Ectodermal cell (in vitro differentiated cells): ENCODE data around the gene SMC3.

Experiments used
- H3K27ac ChIP-seq: 2 replicates; pipeline ENCODE4 v1.7.0; 2013; ENCODE audit warnings: mild to moderate bottlenecking, low read depth, low read length; ENCODE audit not compliant: insufficient read depth, poor library complexity, severe bottlenecking
- H3K27me3 ChIP-seq: 2 replicates; pipeline ENCODE4 v1.7.0; 2013; ENCODE audit warnings: mild to moderate bottlenecking, low read length; ENCODE audit not compliant: insufficient read depth, control insufficient read depth, poor library complexity, severe bottlenecking
- H3K36me3 ChIP-seq: one replicate; pipeline ENCODE4 v1.7.0; 2013; ENCODE audit warnings: low read length; ENCODE audit not compliant: control insufficient read depth, insufficient read depth
- H3K4me1 ChIP-seq: one replicate; pipeline ENCODE4 v1.7.0; 2013; ENCODE audit warnings: low read length; ENCODE audit not compliant: control insufficient read depth, insufficient read depth
- H3K4me3 ChIP-seq: 2 replicates; pipeline ENCODE4 v1.7.0; 2013; ENCODE audit warnings: low read depth, low read length, control low read depth; ENCODE audit not compliant: insufficient read depth
- H3K9me3 ChIP-seq: 2 replicates; pipeline ENCODE4 v1.7.0; 2013; ENCODE audit warnings: mild to moderate bottlenecking, low read length, moderate library complexity; ENCODE audit not compliant: control insufficient read depth
- WGBS, 2 experiments: methylation state at CpG; one replicate each; pipeline ENCODE4 v1.1.7; 2013; ENCODE audit warnings: missing lambda C conversion rate in 2 of 2; 5-methylcytosine and 5-hydroxymethylcytosine counted together

The SMC3 gene

DNA sequence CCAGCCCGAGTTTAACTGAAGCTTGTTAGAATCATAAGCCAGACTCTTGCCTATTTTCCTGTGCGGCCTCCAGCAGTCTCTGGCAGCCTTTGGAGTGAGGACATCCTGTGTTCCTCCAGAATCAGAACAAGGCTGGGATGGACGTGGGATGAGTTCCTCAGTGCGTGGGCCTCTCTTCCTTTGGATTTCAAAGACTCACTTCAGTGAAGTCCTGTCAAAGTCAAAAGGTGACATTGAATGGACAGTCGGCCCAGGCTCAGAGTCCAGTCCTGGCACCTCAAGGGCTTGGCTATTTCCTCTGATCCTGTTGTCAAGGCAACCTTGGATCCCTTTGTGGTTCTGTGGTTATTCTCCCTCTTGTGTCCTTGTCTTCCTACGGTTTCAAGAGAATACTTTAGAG is 21.4 kb upstream of the SMC3 start:
- Histone ChIP-seq H3K27me3 (no peaks in the 10 kb centered on the region), H3K9me3 (no peaks in the 10 kb centered on the region), H3K4me1 (no peaks in the 10 kb centered on the region), H3K27ac (no peak overlapping the region), H3K4me3 (no peak overlapping the region), H3K36me3 (no peaks in the 10 kb centered on the region)
- WGBS, 2 experiments: 91 to 93% methylated on average over 6 of the region's 6 CpGs

DNA sequence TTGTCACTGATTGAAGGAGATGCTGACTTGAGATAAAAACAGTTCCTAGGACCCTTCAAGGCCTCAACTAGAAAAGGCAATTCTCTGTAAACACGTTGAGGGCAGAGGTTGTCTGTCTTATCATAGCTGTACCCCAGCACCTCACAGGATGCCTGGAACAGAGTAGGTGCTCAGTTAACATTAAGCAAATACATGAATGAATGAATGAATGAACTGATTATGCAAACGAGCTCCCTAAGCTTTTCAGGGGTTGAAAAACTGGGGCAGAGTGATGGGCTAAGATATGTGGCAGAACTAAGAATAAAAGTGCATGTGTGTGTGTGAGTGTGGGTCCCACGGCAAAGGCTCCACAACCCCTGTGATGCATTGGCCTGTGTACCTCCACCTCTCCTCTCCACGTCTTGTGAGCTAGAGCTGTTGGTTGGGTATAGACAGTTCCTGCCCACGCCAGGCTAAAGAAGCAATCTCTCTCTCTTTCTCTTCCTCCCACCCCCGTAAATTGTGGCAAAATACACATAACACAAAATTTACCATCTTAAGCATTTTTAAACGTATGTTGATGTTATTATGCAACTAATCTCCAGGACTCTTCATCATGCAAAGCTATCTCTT is 20.9 kb upstream of the SMC3 start:
- no peak overlapping the region for H3K4me3 ChIP-seq
- H3K27me3 ChIP-seq: no peaks in the 10 kb centered on the region
- 76 to 84% methylated on average over 6 to 7 of the region's 7 CpGs for WGBS, 2 experiments
- H3K36me3 ChIP-seq: no peaks in the 10 kb centered on the region
- H3K4me1 ChIP-seq: no peaks in the 10 kb centered on the region
- no peaks in the 10 kb centered on the region for H3K9me3 ChIP-seq
- H3K27ac ChIP-seq: no peak overlapping the region

DNA sequence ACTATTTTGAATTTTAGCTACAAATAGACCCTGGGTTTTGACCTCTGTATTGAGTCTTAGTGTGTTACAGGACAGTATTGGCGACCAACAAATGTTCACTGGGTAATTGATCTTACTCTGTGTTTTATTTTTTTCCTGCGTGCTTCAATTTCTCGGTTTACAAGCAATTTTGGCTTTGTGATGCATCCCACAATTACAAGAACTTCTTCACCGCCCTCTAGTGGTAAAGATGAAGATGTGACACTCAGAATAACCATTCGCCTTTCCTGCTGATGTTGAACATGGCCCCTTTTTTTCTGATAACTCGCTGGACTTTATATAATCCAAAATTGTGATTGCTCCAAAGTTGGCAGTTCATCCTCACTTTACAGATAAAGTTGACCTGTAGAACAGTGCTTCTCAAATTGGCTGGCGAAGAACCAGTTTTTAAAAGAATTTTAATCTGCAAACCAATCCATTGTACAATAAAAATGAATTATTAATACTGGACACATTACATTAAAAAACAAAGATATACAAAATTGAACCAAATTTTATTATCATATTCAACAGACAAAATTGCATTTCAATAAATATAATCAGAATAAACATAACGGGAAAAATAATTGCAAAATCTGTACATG is 20.2 kb upstream of the SMC3 start:
- Histone ChIP-seq H3K9me3 (no peaks in the 10 kb centered on the region), H3K4me3 (no peak overlapping the region), H3K27me3 (no peaks in the 10 kb centered on the region), H3K4me1 (no peaks in the 10 kb centered on the region), H3K27ac (no peak overlapping the region), H3K36me3 (no peaks in the 10 kb centered on the region)
- WGBS, 2 experiments: 13 to 30% methylated on average over 7 to 8 of the region's 8 CpGs

GRCh38 chr10:110548002-110548401 is 19.5 kb upstream of the SMC3 start:
- 45 to 51% methylated on average over 4 to 5 of the region's 5 CpGs for WGBS, 2 experiments
- no peaks in the 10 kb centered on the region for H3K27me3 ChIP-seq

DNA sequence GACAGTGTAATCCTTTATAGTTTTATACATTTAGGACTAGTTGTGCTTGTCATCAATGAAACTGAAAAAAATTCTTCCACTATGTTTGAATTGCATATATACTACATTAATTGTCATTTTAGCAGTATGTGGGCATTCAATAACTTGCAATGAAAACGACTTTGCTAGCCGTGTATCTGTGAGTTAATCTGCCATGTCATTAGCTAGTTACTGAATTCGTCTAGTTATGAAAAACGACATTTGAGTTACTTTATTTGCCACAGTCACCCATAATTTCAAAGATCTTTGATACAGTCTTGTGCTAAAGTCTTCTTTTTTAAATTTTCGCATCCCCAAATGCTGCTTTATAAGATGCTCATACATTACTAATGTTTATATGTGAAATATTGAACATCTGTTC is 18.3 kb upstream of the SMC3 start:
- WGBS, 2 experiments: 85 to 91% methylated on average over 4 of the region's 5 CpGs
- H3K27ac ChIP-seq: no peak overlapping the region
- no peaks in the 10 kb centered on the region for H3K9me3 ChIP-seq
- H3K4me3 ChIP-seq: no peak overlapping the region
- no peaks in the 10 kb centered on the region for H3K36me3 ChIP-seq
- H3K27me3 ChIP-seq: no peaks in the 10 kb centered on the region
- H3K4me1 ChIP-seq: peaks cover 2% of the 10 kb centered on the region

More at GRCh38 chr10:110548002-110548401, 19.5 kb upstream of the SMC3 start:
- Histone ChIP-seq H3K9me3 (no peaks in the 10 kb centered on the region), H3K36me3 (no peaks in the 10 kb centered on the region), H3K4me3 (no peak overlapping the region), H3K27ac (no peak overlapping the region), H3K4me1 (no peaks in the 10 kb centered on the region)

DNA sequence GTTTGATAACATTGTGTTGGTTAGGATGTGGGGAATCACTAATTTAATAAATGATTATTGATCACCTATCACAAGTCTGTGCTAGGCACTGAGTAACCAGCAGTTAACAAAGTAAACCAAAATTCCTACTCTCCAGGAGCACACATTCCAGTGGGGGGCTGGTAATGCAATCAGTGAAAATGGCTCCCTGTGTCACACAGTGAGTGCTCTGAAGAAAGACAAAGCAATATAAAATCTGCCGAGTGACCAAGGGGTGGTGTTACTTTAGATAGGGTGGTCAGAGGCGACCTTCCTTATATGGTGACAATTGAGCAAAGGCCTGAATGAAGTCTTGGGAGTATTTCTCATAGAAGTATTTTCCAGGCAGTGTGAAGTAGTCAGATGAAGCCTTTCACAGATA is 13.6 kb upstream of the SMC3 start:
- H3K27ac ChIP-seq: no peak overlapping the region
- no peak overlapping the region for H3K4me3 ChIP-seq
- H3K36me3 ChIP-seq: no peaks in the 10 kb centered on the region
- no peaks in the 10 kb centered on the region for H3K9me3 ChIP-seq
- no peaks in the 10 kb centered on the region for H3K27me3 ChIP-seq
- H3K4me1 ChIP-seq: peaks cover 8% of the 10 kb centered on the region
- WGBS, 2 experiments: 16 to 18% methylated on average over 2 of the region's 2 CpGs

GRCh38 chr10:110556296-110556695 is 11.2 kb upstream of the SMC3 start:
- H3K27me3 ChIP-seq: no peaks in the 10 kb centered on the region
- no peaks in the 10 kb centered on the region for H3K9me3 ChIP-seq
- no peak overlapping the region for H3K4me3 ChIP-seq
- WGBS, 2 experiments: 92 to 100% methylated on average over 1 of the region's 1 CpG
- peaks cover 8% of the 10 kb centered on the region for H3K4me1 ChIP-seq
- H3K36me3 ChIP-seq: no peaks in the 10 kb centered on the region
- H3K27ac ChIP-seq: no peak overlapping the region

DNA sequence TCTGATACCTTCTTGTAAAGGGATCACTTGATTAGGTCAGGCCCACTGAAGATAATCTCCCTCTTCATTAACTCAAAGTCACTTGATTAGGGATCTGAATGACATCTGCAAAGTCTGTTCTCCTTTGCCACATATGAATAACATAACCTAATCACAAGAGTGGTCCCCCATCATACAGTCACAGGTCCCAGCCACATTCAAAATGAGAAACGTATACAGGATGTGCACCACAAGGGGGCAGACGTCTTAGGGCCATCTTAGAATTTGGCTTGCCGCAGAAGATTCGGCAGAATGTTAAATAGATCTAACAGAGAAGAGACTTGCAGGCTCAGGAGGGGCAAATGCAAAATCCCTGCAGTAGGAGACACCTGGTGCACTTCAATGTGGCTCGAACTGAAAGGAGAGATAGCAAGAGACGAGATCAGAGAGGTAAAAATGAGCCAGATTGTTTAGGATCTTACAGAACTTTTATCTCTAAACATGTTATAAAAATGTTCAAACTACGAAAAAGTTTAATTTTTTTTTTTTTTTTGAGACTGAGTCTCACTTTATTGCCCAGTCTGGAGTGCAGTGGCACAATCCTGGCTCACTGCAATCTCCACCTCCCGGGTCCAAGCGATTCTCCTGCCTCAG is 10.4 kb upstream of the SMC3 start:
- Histone ChIP-seq H3K36me3 (no peaks in the 10 kb centered on the region), H3K27me3 (no peaks in the 10 kb centered on the region), H3K4me1 (peaks cover 8% of the 10 kb centered on the region), H3K4me3 (no peak overlapping the region), H3K27ac (no peak overlapping the region), H3K9me3 (no peaks in the 10 kb centered on the region)
- WGBS, 2 experiments: 62% methylated on average over 9 of the region's 9 CpGs

- 87 to 97% methylated on average over 3 of the region's 3 CpGs for WGBS, 2 experiments
- Histone ChIP-seq H3K4me3 (no peak overlapping the region), H3K27me3 (no peaks in the 10 kb centered on the region), H3K4me1 (peaks cover 8% of the 10 kb centered on the region), H3K36me3 (no peaks in the 10 kb centered on the region), H3K9me3 (no peaks in the 10 kb centered on the region), H3K27ac (no peak overlapping the region)
Observed at GRCh38 chr10:110558041-110558440, 9.5 kb upstream of the SMC3 start.

- WGBS, 2 experiments: 91% methylated on average over 8 of the region's 8 CpGs
Observed at GRCh38 chr10:110560012-110560411, 7.5 kb upstream of the SMC3 start.

More at GRCh38 chr10:110560012-110560411, 7.5 kb upstream of the SMC3 start:
- no peaks in the 10 kb centered on the region for H3K27me3 ChIP-seq
- no peak overlapping the region for H3K4me3 ChIP-seq
- H3K36me3 ChIP-seq: no peaks in the 10 kb centered on the region
- H3K27ac ChIP-seq: no peak overlapping the region
- no peaks in the 10 kb centered on the region for H3K9me3 ChIP-seq
- no peaks in the 10 kb centered on the region for H3K4me1 ChIP-seq
